Suprapubic skin (tissue), 4 donors: Measurements from ENCODE around the gene COL4A3. TPM values are rescaled to one million over a fixed set of nuclear protein-coding genes. Genes with fewer than 3 reads are reported as not detected.

Experiments used
- DNase-seq, 2 donors: peaks; one replicate each; pipeline ENCODE4 v3.0.0-alpha.2; 2019; ENCODE audit warnings: low spot score in 2 of 2
- H3K27ac ChIP-seq: fragments of 200-600 bp; sonication (generic); one replicate; pipeline ENCODE4 v1.5.1; 2019
- H3K27me3 ChIP-seq: fragments of 200-600 bp; sonication (generic); one replicate; pipeline ENCODE4 v1.5.1; 2019
- H3K36me3 ChIP-seq: fragments of 200-600 bp; sonication (generic); one replicate; pipeline ENCODE4 v1.5.1; 2019
- H3K4me1 ChIP-seq: fragments of 200-600 bp; sonication (generic); one replicate; pipeline ENCODE4 v1.5.1; 2019
- H3K4me3 ChIP-seq: fragments of 200-600 bp; sonication (generic); one replicate; pipeline ENCODE4 v1.5.1; 2019; ENCODE audit warnings: mild to moderate bottlenecking
- H3K9me3 ChIP-seq: fragments of 200-600 bp; sonication (generic); one replicate; pipeline ENCODE4 v1.5.1; 2019
- CTCF ChIP-seq, 2 donors: fragments of 200-600 bp in 1 of 2; fragments of 450-650 bp in 1 of 2; sonication (generic) in 1 of 2; IDR thresholded peaks; one replicate each; pipeline ENCODE4 v1.5.1; 2016 to 2019; ENCODE audit warnings: antibody characterized with exemption in 2 of 2, mild to moderate bottlenecking in 1 of 2, moderate library complexity in 1 of 2
- EP300 ChIP-seq: sonication (generic); formaldehyde crosslinking; IDR thresholded peaks from one replicate; pipeline ENCODE4 v1.6.1; 2017; ENCODE audit warnings: antibody characterized with exemption
- POLR2A ChIP-seq, 2 donors: fragments of 450-650 bp; IDR thresholded peaks; one replicate each; pipeline ENCODE4 v1.6.1; 2017; ENCODE audit warnings: antibody characterized with exemption in 2 of 2, mild to moderate bottlenecking in 2 of 2, moderate library complexity in 2 of 2
- POLR2AphosphoS5 ChIP-seq, 3 donors: sonication (generic); formaldehyde crosslinking; IDR thresholded peaks; one replicate each; pipeline ENCODE4 v1.6.1; 2017; ENCODE audit warnings: antibody characterized with exemption in 3 of 3
- WGBS: methylation state at CpG from one replicate; pipeline ENCODE4 v1.1.5; 2018; 5-methylcytosine and 5-hydroxymethylcytosine counted together
- total RNA-seq, 4 donors: library from RNA; depleted of rRNA; stranded (reverse); fragments of >200 nt; gene quantifications; one replicate each; pipeline ENCODE4 v1.1.0, GENCODE V29; 2016

Gene COL4A3
- total RNA-seq, 4 donors from 2014 or later = 0.26 to 2.2 (median 0.80) TPM; not detected in 1

- H3K4me3 ChIP-seq = no peak overlapping the region
- DNase-seq = no peak
- H3K27me3 ChIP-seq = no peaks in the 10 kb centered on the region
- H3K27ac ChIP-seq = no peak overlapping the region
- TF ChIP-seq POLR2A (IDR thresholded peaks at IDR 0.05) (no peak), EP300 (no peak), POLR2AphosphoS5 (IDR thresholded peaks at IDR 0.05) (no peak), CTCF (IDR thresholded peaks at IDR 0.05) (no peak)
- WGBS = 90% methylated on average over 9 of the region's 9 CpGs
- H3K4me1 ChIP-seq = no peaks in the 10 kb centered on the region
- H3K9me3 ChIP-seq = no peaks in the 10 kb centered on the region
- H3K36me3 ChIP-seq = no peaks in the 10 kb centered on the region
Measured at GRCh38 chr2:227206406-227206805, 42.0 kb downstream of the COL4A3 start.

GRCh38 chr2:227207573-227207972 lies 43.1 kb downstream of the COL4A3 start:
- WGBS = 76% methylated on average over 2 of the region's 2 CpGs
- no peak for DNase-seq

GRCh38 chr2:227214622-227215041 lies 50.2 kb downstream of the COL4A3 start:
- H3K4me1 ChIP-seq = no peaks in the 10 kb centered on the region
- TF ChIP-seq POLR2AphosphoS5 (IDR thresholded peaks at IDR 0.05) = no peak
- TF ChIP-seq POLR2A (IDR thresholded peaks at IDR 0.05) = no peak
- no peak for TF ChIP-seq EP300
- no peak for TF ChIP-seq CTCF (IDR thresholded peaks at IDR 0.05)
- whole genome bisulfite sequencing = 66% methylated on average over 3 of the region's 3 CpGs
- H3K27ac ChIP-seq = no peak overlapping the region
- H3K4me3 ChIP-seq = no peak overlapping the region
- no peaks in the 10 kb centered on the region for H3K9me3 ChIP-seq
- no peaks in the 10 kb centered on the region for H3K27me3 ChIP-seq
- no peak for DNase-seq
- H3K36me3 ChIP-seq = no peaks in the 10 kb centered on the region

More at GRCh38 chr2:227207573-227207972, 43.1 kb downstream of the COL4A3 start:
- no peaks in the 10 kb centered on the region for H3K36me3 ChIP-seq
- no peak overlapping the region for H3K4me3 ChIP-seq
- no peaks in the 10 kb centered on the region for H3K27me3 ChIP-seq
- no peaks in the 10 kb centered on the region for H3K4me1 ChIP-seq
- H3K27ac ChIP-seq = no peak overlapping the region
- no peaks in the 10 kb centered on the region for H3K9me3 ChIP-seq
- TF ChIP-seq EP300 (no peak), POLR2A (IDR thresholded peaks at IDR 0.05) (no peak), POLR2AphosphoS5 (IDR thresholded peaks at IDR 0.05) (no peak), CTCF (IDR thresholded peaks at IDR 0.05) (no peak)

- Histone ChIP-seq H3K36me3 (no peaks in the 10 kb centered on the region), H3K27ac (no peak overlapping the region), H3K4me1 (no peaks in the 10 kb centered on the region), H3K27me3 (no peaks in the 10 kb centered on the region), H3K9me3 (no peaks in the 10 kb centered on the region), H3K4me3 (no peak overlapping the region)
- no peak for DNase-seq
- TF ChIP-seq CTCF (IDR thresholded peaks at IDR 0.05) (no peak), POLR2AphosphoS5 (IDR thresholded peaks at IDR 0.05) (no peak), EP300 (no peak), POLR2A (IDR thresholded peaks at IDR 0.05) (no peak)
- WGBS = 54% methylated on average over 4 of the region's 4 CpGs
Measured at GRCh38 chr2:227219312-227220105, 55.1 kb downstream of the COL4A3 start.

- Histone ChIP-seq H3K4me1 (no peaks in the 10 kb centered on the region), H3K4me3 (no peak overlapping the region), H3K36me3 (no peaks in the 10 kb centered on the region), H3K27ac (no peak overlapping the region), H3K9me3 (no peaks in the 10 kb centered on the region), H3K27me3 (no peaks in the 10 kb centered on the region)
- WGBS = 75% methylated on average over 1 of the region's 1 CpG
- no peak for TF ChIP-seq POLR2A (IDR thresholded peaks at IDR 0.05)
- no peak for DNase-seq
Measured at GRCh38 chr2:227221120-227221519, 56.7 kb downstream of the COL4A3 start.
